Mucosa of stomach (tissue), 1 donor: ENCODE data around the gene ANXA8.

Experiments
- H3K27me3 ChIP-seq: one replicate; pipeline ENCODE4 v1.7.0; 2013; ENCODE audit warnings: mild to moderate bottlenecking, low read length; ENCODE audit not compliant: control insufficient read depth, insufficient read depth
- H3K36me3 ChIP-seq: one replicate; pipeline ENCODE4 v1.7.0; 2013; ENCODE audit warnings: low read length; ENCODE audit not compliant: control insufficient read depth, insufficient read depth
- H3K4me1 ChIP-seq: one replicate; pipeline ENCODE4 v1.7.0; 2013; ENCODE audit warnings: mild to moderate bottlenecking, low read length; ENCODE audit not compliant: control insufficient read depth, insufficient read depth
- H3K4me3 ChIP-seq: one replicate; pipeline ENCODE4 v1.7.0; 2013; ENCODE audit warnings: low read length
- H3K9ac ChIP-seq: one replicate; pipeline ENCODE4 v1.7.0; 2013; ENCODE audit warnings: mild to moderate bottlenecking, low read length, moderate library complexity
- H3K9me3 ChIP-seq: one replicate; pipeline ENCODE4 v1.7.0; 2013; ENCODE audit warnings: mild to moderate bottlenecking, low read length, moderate library complexity; ENCODE audit not compliant: control insufficient read depth
- donor health status: Pancreatic carcinoma.

ANXA8 gene

DNA sequence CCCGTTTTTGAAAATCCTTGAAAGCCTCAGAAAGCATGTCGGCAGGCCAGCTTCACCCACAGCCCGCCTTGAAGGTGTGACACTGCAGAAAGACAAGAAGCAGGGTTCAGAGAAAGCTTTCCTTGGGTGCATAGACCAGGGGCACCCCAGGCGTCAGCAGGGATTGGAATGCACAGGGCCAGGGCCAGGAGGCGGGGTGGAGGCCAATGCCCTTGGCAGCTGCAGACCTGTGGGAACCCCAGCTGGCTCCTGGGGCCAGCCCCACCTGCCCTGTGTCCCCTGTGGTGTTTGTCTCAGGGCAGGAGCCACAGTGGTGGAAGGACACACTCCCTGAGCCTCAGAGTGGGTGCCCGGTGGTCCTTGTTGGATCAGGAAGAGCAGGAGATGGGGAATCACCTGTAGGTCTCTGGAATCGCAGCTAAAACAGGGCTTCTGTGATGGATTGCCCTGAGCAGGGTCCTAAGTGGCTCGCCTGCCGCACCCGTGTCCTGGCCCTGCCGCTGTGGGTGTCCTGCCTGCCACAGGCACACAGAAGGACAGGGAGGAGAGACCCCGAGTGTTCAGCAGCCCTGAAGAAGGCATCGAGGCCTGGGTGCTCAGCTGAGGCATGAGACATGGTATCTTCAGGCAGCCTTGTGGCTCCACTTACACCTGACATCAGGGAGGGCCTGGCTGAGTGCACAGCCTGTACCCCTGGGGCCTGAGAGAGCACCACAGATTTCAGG lies 32.5 kb downstream of the ANXA8 start:
- Histone ChIP-seq H3K9ac (no peak overlapping the region), H3K27me3 (no peaks in the 10 kb centered on the region), H3K4me3 (no peak overlapping the region), H3K4me1 (no peaks in the 10 kb centered on the region), H3K9me3 (no peaks in the 10 kb centered on the region), H3K36me3 (no peaks in the 10 kb centered on the region)

DNA sequence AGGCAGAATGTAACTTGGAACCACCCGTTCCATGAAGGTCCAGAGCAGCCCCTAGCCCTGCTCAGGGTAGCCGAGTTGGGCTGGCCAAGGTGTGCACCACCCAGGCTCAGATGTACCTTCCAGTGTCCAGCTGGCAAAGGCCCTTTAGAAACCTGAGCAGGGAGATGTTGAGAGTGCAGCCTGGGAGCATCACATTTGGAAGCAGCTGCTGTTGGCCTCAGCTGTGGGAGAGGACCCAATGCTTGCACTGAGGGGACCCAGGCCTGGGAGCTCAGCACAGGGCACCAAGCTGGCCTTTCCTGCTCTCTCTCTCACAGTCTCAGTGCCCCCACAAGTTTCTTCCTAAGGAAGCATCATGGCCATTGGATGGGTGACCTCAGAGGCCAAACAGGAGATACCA lies 33.5 kb downstream of the ANXA8 start:
- Histone ChIP-seq H3K27me3 (no peaks in the 10 kb centered on the region), H3K9ac (no peak overlapping the region), H3K4me3 (no peak overlapping the region), H3K36me3 (no peaks in the 10 kb centered on the region), H3K9me3 (no peaks in the 10 kb centered on the region), H3K4me1 (no peaks in the 10 kb centered on the region)

DNA sequence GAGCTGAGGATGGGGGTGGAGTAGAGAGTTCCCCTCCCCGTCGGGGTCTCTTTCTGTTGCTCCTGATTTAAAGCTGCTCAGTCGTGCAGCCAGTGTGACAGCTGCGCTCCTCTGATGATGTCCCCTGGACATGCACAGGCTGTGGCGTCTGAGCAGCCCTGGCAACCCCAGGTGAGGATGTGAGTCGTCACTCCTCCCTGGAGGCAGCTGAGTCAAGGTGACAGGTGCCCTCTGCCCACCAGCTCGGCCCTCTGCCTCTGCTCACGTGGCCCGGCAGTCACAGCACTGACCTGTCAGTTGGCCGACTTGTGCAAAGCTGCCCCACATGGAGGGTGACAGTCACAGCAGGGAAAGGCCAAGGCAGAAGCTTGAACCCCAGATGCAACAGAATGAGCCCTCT lies 33.9 kb downstream of the ANXA8 start:
- H3K9ac ChIP-seq: no peak overlapping the region
- H3K36me3 ChIP-seq: no peaks in the 10 kb centered on the region
- no peaks in the 10 kb centered on the region for H3K9me3 ChIP-seq
- no peaks in the 10 kb centered on the region for H3K4me1 ChIP-seq
- H3K4me3 ChIP-seq: no peak overlapping the region
- H3K27me3 ChIP-seq: no peaks in the 10 kb centered on the region

DNA sequence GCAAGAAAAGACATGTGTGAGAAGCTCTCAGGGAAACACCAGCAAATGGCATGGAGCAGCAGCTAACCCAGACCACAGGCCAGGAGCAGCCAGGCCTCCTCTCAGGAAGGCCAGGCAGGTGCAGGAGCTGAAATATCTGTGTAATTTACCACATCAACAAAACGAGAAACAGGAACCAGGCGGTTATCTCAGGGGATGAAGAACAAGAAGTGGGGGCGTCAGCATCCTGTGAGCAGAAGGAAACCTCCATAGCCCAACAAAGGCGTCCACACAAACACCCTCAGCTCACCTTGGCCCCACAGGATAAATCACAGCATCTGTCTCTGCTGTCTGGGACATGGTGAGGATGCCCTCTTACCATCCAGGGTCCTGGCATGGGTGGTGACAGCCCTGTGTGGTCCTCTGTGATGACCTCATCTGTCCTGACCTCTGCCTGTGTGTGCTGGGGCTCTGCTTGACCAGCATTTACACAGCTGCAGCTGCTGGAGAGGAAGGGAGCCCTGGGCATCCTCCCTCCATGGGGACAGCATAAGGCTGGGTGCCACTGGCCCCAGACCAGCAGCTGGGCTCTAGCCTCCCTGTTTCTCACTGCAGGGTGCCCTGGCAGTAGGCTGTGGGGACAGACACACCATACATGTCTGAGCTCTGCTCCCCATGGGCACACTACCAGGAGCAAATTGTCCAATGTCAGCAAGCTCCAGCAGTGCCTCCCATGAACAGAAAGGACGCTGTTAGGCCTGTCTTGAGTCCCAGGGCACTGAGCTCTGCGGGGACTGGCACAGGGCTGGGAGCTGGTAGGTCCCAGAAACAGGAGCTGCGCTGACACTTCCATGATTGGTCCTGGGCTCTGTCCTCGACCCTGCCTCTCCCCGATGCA lies 34.6 kb downstream of the ANXA8 start:
- Histone ChIP-seq H3K4me3 (no peak overlapping the region), H3K9me3 (no peaks in the 10 kb centered on the region), H3K36me3 (no peaks in the 10 kb centered on the region), H3K27me3 (no peaks in the 10 kb centered on the region), H3K4me1 (no peaks in the 10 kb centered on the region), H3K9ac (no peak overlapping the region)

DNA sequence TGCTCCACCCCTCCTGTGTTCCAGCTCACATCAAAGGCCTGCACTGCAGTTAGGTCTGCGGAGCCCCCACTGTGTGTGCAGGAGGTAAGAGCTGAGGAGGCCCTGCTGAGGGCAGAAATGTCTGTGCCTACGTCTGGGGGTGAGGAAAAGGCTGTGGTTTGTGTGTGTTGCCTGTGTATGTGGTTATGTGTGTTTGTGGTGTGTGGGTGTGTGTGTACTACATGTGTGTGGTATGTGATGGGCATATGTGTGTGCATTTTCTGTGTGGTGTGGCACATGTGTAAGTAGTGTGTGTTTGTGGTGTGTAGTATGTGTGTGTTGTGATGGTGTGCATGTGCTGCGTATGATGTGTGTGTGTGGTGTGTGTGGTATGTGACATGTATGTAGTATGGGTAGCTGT lies 36.2 kb downstream of the ANXA8 start:
- H3K9ac ChIP-seq: no peak overlapping the region
- no peaks in the 10 kb centered on the region for H3K36me3 ChIP-seq
- no peaks in the 10 kb centered on the region for H3K9me3 ChIP-seq
- H3K4me1 ChIP-seq: no peaks in the 10 kb centered on the region
- no peak overlapping the region for H3K4me3 ChIP-seq
- no peaks in the 10 kb centered on the region for H3K27me3 ChIP-seq

DNA sequence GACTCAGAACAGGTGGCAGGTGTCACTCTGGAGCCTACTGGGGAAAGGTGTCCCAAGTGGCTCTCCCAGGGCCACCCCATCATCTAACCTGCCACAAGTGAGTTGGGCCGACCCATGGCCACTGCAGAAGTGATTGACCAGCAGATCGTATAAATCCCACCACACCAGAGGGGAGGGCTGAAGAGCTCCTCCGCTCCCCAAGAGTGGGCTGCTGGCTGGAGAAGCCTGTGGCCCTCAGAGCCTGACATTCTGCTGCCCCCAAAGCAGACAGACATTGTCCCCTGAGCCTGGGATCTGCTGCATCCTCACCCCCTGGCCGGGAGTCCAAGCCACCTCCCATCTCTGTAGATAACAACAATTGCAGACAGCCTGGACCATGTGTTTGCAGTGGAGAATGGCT lies 36.7 kb downstream of the ANXA8 start:
- no peaks in the 10 kb centered on the region for H3K36me3 ChIP-seq
- no peaks in the 10 kb centered on the region for H3K4me1 ChIP-seq
- H3K27me3 ChIP-seq: no peaks in the 10 kb centered on the region
- H3K9ac ChIP-seq: no peak overlapping the region
- H3K9me3 ChIP-seq: no peaks in the 10 kb centered on the region
- no peak overlapping the region for H3K4me3 ChIP-seq

DNA sequence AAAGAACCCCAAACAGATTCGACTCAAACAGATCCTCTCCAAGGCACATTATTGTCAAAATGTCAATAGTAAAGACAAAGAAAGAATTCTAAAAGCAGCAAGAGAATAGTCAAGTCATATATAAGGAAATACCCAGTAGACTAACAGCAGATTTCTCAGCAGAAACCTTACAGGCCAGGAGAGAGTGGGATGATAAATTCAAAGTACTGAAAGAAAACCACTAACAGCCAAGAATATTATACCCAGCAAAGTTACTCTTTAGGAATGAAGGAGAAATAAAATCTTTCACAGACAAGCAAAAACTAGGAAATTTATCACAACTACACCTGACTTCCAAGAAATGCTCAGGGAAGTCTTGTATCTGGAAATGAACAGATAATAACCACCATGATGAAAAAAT lies 38.2 kb downstream of the ANXA8 start:
- Histone ChIP-seq H3K4me1 (no peaks in the 10 kb centered on the region), H3K9me3 (no peaks in the 10 kb centered on the region), H3K36me3 (no peaks in the 10 kb centered on the region), H3K9ac (no peak overlapping the region), H3K4me3 (no peak overlapping the region), H3K27me3 (no peaks in the 10 kb centered on the region)

DNA sequence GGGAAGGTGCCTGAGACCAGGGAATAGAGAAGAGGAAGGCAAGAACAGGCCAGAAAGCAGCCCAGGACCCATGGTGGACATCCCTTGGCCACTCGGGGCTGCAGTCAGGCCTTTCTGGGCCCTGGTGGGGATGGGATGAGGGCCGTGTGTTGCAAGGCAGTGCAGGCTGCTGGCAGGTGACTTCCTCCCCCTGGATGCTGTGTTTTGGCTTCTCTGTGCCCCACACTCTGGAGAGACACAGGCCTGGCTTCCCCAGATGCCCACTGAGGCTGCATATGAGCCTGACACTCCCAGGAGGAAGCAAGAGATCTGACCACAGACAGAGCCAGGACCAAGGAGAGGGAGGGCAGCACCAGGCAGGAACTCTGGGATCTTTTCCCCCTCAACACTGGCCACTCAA lies 39.9 kb downstream of the ANXA8 start:
- no peak overlapping the region for H3K4me3 ChIP-seq
- no peaks in the 10 kb centered on the region for H3K9me3 ChIP-seq
- H3K36me3 ChIP-seq: no peaks in the 10 kb centered on the region
- H3K9ac ChIP-seq: no peak overlapping the region
- no peaks in the 10 kb centered on the region for H3K4me1 ChIP-seq
- H3K27me3 ChIP-seq: no peaks in the 10 kb centered on the region

DNA sequence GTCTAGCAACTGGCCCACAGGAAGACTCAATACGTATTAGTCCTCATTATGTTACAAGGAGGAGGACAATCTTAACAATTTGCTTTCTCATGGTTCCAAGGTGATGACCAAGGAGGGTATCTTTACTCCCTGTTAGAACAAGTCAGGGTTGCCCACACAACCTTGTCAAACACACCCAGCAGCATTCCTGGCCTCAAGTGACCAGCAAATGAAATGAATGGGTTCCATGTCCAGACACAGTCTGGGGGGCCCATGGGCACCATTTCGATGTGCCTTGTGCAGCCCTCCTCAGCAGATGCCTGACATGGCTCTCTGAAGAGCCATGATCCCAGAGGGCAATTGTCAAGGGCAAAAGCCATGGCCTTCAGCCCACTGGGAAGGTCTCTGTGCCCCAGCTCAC lies 40.8 kb downstream of the ANXA8 start:
- H3K9ac ChIP-seq: no peak overlapping the region
- H3K9me3 ChIP-seq: no peaks in the 10 kb centered on the region
- H3K36me3 ChIP-seq: no peaks in the 10 kb centered on the region
- no peaks in the 10 kb centered on the region for H3K4me1 ChIP-seq
- no peak overlapping the region for H3K4me3 ChIP-seq
- no peaks in the 10 kb centered on the region for H3K27me3 ChIP-seq

DNA sequence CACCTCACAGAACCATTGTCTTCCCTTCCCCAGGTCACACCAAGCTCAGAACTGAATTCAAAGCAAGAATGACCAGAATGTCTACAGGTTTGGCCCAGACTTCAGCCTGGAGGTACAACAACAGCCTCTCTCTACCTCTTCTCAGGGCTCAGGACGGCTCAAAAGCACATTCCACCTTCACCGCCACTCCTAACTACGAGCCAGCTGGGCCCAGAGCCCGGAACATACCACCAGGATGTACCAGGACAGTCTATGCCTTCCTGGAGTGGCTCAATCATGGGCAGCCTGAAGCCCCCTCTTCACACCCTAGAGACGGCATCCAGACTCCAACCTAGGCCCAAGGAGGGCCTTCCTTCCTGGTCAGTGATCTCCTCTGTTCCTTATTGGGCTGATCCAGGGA lies 41.6 kb downstream of the ANXA8 start:
- H3K9ac ChIP-seq: no peak overlapping the region

DNA sequence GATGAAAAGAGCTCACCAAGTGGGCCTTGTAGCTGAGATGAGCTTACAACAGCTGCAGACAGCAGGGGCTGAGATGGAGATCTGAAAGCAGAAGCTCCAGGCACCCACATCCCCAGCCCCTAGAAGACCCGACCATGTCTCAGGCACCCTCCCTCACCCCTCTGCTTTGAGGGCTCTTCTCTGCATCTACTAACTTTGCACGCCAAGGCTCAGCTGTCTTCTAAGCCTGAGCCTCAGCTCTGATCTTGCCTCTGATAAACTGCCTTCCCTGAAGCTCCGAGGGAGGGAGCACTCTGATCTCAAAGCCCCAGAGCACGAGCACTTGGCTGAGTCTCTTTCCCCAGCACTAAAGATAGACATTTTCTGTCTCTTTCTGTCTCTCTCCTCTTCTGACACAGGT lies 42.0 kb downstream of the ANXA8 start:
- Histone ChIP-seq H3K27me3 (no peaks in the 10 kb centered on the region), H3K4me1 (no peaks in the 10 kb centered on the region), H3K9ac (no peak overlapping the region), H3K36me3 (no peaks in the 10 kb centered on the region), H3K9me3 (no peaks in the 10 kb centered on the region), H3K4me3 (no peak overlapping the region)

More for the DNA sequence above, 41.6 kb downstream of the ANXA8 start:
- no peaks in the 10 kb centered on the region for H3K4me1 ChIP-seq
- no peak overlapping the region for H3K4me3 ChIP-seq
- no peaks in the 10 kb centered on the region for H3K27me3 ChIP-seq
- no peaks in the 10 kb centered on the region for H3K36me3 ChIP-seq
- no peaks in the 10 kb centered on the region for H3K9me3 ChIP-seq

DNA sequence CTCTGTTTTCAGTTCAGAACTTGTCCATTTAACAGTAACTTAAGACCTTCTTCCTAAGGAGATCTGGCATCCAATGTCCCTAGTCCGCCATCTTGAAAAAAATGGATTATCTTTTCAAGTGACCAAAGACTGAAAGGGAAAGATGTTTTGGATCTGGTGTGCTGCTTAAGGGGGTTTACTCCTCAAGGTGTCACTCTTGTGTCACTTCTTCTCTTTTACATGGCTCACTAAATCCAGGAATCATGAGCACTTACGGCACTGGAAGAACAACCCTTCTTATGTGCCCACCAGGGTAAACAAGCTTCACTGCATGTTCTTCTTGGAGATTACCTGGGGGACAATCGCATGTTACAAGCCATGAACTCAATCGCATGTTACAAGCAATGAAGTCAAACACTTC lies 43.7 kb downstream of the ANXA8 start:
- Histone ChIP-seq H3K4me1 (no peaks in the 10 kb centered on the region), H3K36me3 (no peaks in the 10 kb centered on the region), H3K9ac (no peak overlapping the region), H3K27me3 (no peaks in the 10 kb centered on the region), H3K4me3 (no peak overlapping the region), H3K9me3 (no peaks in the 10 kb centered on the region)
